NCI-H82 (cell line): ENCODE measurements around the gene ZNF609.

Experiments used
- DNase-seq: peaks from one replicate; lab custom pipeline; 2025; lab: John Stamatoyannopoulos, UW

ZNF609 gene

DNA sequence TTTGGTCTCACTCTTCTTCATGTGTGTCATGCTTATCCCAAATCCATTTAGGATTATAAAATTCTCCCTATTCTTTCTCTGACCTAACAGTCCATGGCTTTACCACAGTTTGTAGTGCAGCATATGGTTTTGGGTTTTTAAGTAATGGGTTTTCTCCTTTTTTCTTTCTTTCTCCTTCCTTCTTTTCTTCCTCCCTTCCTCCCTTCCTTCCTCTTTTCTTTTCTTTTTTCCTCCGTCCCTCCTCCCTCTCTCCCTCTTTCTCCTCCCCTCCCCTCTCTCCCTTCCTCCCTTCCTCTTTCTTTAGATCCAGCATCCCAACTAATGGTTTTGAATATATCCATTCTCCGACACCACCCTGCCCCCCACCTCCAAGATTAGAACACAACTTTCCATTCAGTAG, 196.1 kb downstream of the ZNF609 start:
- DNase-seq = no peak

DNA sequence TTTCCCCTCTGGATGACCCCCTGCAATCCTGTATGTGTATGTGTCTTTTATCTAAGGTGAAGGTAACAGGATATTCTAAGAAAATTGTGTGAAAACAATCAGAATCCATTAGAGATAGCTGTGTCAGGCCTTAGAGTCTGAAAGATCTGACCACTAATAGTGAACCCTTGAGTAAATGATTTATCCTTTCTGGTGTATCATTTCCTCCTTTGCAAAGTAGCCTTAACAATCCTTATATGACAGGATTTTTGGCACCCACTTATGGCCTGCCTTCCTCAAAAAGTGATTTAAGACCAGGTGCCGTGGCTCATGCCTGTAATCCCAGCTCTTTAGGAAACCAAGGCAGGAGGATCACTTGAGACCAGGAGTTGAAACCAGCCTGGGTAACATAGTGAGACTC, 204.8 kb downstream of the ZNF609 start:
- DNase-seq = no peak

DNA sequence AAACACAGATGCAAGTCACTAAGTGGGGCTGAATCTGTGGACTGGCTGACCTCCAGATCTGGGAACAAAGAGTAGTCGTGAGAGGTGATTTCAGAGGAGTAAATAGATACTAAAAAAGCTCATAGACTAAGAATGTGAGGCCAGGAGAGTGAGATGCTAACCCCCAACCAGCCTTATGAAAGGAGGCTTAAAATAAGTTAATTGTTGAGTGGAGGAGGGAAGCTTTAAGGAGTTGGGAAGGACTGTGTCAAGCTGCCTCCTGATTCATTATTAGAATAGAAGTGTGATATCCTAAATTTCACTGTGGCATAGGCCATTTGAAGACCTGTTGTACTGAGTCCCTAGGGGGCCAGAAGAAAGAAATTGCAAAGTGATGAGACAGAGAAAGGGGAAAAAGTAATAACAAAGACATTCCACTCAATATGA, 207.4 kb downstream of the ZNF609 start:
- no peak for DNase-seq

DNA sequence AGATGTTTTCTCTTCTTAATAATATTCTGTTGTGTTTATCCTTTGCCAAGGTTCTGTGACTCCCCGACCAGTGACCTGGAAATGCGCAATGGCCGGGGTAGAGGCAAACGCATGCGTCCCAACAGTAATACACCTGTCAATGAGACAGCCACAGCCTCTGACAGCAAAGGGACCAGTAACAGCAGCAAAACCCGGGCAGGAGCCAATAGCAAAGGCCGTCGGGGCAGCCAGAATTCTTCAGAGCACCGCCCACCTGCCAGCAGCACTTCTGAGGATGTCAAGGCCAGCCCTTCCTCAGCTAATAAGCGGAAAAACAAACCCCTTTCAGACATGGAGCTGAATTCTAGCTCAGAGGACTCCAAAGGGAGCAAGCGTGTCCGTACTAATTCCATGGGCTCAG, 213.5 kb downstream of the ZNF609 start:
- no peak for DNase-seq

DNA sequence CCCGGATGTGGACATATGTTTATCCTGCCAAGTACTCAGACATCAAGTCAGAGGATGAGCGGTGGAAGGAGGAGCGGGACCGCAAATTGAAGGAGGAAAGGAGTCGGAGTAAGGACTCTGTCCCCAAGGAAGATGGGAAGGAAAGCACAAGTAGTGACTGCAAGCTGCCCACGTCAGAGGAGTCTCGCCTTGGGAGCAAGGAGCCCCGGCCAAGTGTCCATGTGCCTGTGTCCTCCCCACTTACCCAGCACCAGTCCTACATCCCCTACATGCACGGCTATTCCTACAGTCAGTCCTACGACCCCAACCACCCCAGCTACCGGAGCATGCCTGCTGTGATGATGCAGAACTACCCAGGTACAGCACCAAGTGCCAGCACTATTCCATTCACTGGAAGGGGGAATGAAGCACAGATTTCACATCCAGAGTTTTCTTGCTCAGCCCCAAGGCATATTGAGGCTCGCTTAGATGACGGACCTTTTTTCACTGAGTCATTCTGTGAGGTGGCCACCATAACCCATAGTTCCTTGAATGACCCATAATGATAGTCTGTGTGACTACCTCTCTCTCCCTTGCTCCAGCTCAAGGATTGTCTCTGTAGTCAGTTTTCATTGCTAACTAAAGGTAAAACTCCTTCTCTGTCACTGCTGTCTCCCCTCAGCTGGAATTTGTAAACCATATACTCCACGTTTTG, 217.9 kb downstream of the ZNF609 start:
- no peak for DNase-seq

DNA sequence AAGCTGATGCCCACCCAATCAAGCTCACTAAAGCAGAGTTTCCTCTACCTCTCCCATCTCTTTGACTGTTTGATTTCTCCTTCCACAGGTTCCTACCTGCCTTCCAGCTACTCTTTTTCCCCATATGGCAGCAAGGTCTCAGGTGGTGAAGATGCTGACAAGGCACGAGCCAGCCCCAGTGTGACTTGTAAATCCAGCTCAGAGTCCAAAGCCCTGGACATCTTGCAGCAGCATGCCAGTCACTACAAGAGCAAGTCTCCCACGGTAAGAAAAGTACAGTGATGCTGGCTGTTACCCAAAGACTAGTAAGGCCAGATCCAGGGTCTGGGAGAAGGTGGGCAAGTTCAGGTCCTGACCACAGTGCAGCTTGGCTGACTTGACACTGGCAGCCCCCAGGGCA, 219.7 kb downstream of the ZNF609 start:
- no peak for DNase-seq

DNA sequence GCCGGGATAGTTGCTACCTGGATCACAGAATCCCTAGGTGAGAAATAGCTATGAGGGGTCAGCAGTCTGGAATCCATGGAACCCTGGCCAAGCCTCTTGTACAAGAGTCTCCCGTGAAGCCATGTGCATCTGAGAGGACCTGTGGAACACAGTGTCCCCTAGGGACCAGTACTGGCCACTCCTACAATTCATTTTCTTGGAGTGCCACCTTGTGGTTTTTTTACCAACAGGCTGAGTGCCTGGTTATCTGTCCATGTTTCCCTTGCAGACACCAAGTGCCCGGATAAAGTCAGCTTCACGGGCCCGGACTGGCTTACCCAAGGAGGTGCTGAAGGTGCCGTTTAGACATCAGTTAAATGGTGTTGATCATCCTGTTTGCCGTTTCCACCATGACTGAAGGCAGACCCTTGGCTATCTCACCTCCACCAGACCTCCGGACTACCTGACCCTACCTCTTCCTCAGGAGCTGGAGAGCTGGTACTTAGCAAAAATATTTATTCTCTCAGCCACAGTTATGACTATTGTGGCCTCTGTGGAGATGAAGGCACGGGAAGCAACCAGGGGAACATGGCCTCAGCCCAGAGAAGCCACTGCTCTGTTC, 221.1 kb downstream of the ZNF609 start:
- DNase-seq = peak; percentile 91

DNA sequence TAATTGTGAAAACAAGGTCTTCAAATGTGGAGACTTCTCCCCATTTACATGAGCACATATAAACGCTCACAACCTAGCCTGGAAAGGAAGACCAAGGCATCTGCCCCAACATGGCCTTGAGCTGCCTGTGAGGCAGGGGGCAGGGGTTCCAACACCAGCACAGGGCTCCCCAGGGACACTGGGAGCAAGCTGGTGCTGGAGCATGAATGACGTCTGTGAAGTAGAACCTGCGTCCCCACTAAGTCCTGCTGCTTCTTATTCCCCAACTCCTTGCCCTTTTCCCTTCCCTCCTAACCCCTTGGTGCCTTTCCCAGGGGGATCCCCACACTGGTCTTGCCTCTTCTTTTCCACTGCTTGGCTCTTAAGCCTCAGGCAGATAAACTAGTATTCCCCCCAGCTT, 221.9 kb downstream of the ZNF609 start:
- no peak for DNase-seq

DNA sequence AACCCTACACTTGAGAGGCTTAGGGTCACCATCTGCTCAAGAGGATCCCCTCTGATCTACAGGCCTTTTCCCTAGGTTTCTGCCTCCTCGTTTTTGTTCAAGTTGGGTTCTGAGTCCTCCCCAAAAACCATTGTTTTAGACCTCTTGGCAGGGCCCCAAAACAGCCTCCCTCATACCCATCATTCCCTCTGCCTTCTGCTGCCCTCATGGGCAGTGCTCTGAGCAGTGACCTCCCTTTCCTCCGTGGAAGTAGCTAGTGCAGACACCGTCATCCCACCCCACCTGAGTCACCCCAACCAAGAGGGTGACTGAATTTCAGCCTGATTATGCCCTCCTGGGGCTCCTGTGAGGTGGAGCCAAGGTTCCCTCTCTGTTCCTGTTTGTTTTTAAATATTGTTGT, 223.0 kb downstream of the ZNF609 start:
- no peak for DNase-seq

DNA sequence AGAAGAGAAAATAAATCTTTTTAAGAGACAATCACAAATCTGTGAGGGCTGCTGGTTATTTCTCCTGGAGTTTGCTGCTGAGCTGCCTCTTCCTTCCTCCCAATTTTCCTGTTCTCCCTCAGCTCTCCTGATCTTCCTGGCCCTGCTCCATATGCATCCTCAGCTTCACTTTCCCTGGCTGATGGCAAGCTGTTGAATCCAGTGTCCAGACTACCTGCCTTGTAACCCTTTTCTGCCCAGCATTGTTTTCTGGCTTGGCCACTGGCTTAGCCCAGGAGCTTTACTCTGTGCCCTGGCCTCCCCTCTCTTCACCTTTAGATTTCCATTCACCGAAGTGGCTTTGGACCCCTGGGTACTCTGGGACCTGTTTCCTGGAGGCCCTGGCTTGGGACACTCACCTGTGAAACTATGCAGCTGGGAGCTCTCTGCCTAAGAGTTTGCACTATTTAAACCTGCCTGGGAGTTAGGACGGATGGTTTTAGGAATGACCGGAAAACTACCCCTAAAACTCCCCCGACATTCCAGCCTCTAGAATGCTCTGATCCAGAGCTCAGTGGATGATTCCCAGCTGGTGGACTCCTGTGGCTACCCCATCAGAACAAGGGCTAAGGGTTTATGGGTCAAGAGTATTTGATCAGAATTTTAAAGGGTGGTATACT, 225.0 kb downstream of the ZNF609 start:
- no peak for DNase-seq

DNA sequence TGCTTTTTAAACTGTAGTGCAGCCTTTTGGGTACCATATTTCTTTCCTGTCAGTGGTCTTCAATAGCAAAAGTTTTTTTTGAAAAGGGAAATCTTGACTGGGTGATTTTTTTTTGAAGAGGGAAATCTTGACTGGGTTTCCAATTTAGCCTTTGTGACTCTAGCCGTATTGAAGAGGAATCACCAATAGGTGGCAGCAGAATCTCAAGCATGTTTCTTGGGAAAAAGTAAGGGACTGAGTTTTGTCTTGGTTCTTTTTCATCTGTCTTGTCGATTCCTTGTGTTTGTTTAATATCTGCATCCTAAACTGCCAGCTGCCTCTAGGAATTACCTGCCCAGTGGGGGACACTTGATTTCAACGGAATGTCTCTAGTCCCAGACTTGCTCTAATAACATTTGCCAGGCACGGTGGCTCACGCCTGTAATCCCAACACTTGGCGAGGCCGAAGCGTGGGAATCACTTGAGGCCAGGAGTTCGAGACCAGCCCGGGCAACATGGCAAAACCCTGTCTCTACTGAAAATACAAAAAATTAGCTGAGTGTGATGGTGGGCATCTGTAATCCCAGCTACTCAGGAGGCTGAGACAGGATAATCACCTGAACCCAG, 225.9 kb downstream of the ZNF609 start:
- peak; percentile 83 for DNase-seq

DNA sequence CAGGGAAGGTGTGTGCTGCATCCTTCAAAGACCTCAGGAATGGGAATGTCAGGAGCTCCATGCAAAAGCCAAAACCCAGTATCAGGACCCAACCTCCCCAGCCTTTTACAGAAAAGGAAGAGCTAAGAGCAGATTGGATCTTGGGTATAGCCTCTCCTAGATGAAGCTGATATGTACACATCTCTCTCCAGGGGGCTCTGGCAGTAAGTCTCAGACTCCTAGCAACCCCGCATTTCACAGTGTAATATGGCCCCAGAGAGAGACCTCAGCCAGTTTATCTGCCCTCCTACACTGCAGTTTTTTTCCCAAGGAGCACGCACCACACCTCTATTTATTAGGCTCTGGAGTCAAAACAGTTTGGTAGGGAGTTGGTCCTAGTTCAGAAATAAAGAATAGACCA, 226.8 kb downstream of the ZNF609 start:
- DNase-seq = no peak

DNA sequence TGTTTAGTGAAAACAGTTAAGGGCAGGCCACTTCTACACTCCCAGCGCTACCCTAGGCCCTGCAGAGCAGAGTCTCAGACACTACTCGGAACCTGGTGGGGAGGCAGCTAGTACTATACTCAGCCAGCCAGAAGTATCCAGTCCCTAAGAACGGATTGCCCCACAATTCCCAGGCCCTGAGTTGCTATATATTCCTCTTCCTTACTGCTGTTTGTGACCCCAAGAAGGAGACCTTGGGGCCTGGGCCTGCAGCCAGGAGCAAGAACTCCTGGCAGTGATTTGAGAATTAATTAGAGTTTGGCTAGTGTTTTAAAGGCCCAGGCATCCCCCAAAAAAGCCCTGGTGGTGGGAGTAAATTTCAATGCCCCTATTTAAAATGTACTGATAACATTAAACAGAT, 227.3 kb downstream of the ZNF609 start:
- peak; percentile 83 for DNase-seq

DNA sequence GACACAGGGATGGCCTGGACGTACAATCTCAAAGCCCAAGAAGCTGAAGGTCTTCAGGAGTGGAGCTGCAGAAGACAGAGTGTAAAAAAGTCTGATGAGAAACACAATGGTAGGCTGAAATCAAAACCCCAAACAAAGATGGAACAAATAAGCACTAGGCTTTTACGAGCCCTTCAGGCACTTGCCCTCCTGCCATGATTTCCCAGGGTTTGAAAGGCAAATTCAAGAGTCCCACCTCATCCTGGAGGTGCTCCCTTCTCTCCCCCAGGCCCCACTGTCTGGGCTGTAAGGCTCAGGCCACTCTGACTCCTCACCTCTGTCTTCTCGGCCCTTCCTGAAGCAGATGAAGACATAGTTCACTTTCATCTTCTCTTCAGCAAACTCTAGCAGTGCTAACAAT, 228.4 kb downstream of the ZNF609 start:
- DNase-seq = no peak

DNA sequence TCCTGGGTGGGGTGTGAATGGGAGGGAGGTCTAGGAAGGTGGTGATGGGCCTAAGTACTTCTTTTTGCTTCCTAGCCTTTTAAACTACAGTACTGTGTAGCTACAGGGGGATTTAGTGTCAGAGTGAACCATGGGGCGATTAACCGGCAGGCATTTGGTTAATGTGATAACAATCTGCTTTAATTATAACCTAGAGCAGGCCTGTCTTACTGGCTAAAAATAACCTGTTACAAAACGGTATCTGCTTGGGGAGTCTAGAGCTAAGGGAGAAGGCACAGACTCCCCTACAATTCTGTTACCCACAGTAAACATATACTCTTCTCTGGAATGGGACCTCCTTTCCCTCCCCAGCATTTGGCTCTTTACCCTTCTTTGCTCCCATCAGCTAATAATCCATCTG, 229.6 kb downstream of the ZNF609 start:
- DNase-seq = peak; percentile 84

DNA sequence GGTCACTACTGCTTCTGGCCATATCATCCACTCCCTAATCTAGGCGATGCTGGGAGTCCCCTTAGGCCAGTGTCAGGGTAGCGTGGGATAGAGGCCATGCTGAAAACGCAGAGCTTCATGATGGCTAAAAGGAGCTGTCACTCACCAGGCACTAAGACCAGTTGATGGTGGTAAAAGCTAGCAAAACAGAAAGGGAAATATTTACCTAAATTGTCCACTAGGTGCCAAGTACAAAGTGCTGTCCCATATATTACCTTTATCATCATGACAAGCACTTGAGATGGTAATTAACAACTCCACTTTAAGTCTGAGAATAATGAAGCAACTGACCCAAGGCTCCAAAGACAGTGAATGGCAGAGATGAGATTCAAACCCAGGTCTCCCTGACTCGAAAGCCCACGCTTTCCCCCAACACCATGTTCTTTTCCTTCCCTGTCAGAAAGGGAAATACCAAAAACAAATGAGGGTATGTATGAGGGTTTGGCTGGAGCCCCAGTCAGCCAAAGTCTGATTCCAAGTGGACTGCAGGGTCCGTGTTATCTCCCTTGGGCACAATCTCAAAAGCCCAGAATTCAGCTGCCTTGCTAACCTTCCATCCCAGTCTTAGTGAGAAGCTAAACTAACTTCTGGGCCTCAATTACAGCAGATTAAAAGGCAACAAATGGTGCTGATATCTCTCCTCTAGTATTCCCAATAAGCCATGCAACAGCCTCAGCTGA, 230.4 kb downstream of the ZNF609 start:
- DNase-seq = peak; percentile 23

DNA sequence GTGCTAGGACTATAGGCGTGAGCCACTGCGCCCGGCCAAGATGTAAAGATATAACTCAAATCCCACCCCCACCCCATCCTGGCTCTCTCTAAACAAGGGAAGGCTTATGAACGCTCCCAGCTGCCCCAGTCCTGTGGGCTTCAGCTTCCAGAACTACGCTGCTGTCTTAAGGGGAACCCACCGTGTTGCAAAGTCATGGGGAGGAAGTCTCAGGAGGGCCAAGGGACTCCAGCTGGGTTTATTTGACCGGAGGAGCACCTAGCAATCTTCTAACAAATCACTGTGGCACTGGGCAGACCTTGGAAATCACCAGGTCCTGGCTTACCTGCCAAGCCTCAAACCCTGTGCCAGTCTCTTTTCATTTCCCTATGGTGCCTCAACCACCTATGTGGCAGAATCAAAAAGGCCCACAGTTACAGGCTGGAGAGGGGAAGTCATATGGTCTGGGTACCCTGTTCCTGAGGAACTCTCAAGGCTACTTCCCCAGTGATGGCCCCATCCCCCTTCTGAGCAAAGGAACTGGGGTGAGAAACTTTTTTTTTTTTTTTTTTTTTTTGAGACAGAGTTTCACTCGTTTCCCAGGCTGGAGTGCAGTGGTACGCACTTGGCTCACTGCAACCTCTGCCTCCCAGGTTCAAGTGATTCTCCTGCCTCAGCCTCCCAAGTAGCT, 231.7 kb downstream of the ZNF609 start:
- DNase-seq = no peak

DNA sequence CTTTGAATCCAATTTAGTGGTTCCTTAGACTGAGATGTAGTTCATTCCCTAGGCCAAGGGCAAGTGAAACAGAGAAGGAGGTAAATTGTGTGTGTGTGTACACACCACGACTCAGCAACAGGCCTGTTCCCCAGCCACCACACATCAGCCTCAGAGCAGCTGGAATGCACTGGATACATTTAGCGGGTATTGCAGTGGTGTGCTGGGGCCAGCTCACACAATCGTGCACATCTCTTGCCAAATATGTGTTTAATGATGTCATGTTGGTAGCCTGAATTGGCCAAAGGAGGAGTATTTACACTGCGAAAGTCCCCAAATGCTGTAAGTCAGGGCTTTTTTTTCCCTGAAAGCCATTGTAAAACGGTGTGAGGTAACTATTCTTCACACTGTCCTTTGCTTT, 232.8 kb downstream of the ZNF609 start:
- no peak for DNase-seq

DNA sequence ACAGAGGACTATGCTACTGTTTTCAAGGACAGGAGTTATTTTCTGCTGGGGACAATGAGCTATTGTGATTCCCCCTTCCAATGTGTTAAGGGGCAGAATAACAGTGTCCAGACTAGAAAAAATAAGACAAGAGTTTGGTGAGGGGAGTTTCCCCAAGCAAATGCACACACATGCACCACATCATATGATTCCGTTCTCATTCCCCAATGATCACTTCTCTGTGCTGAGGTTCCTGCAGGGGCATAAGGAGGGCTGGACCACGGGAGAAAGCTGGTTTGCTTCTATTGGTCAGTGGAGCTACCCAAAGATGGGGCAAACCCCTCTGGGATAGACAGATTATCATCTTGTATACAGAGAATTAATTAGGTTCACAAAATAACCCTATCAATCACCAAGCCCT, 234.4 kb downstream of the ZNF609 start:
- DNase-seq = peak; percentile 43

DNA sequence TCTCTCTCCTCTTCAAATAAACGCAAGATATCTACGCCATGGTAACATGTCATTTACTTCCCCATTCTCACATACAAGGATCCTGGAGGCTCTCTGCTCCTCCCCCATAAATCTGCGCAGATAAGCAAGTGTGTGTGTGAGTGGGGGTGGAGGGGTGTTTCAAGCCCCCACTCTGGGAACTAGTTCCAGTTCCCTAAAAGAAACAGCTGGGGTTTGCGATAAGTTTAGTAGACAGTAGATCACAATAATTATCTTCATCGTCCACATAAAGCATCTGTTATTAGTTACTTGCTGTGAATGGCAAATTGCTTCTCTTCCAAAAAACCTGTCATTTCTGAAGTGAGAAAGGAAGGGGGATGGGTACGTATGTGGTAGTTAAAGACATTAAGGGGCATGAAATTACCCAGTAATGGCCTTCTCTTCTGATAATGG, 235.2 kb downstream of the ZNF609 start:
- peak; percentile 62 for DNase-seq

DNA sequence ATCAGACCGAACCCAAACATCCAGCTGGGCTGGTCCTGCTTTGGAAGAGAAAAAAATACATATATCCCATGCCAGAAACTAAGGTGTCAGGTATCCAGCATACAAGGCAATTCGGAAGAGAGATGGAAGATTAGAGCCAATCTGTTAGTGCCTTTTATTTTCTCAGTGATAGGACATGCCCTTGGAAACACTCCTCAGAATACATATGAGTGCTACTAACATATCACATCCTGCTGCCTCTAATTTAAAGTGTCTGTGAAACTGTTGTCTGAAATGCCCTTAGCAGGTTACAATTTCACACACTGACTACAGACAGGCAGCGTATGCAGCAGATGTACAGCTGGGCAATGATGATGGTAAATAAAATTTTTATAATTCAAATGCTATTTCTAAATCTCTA, 236.1 kb downstream of the ZNF609 start:
- DNase-seq = no peak

DNA sequence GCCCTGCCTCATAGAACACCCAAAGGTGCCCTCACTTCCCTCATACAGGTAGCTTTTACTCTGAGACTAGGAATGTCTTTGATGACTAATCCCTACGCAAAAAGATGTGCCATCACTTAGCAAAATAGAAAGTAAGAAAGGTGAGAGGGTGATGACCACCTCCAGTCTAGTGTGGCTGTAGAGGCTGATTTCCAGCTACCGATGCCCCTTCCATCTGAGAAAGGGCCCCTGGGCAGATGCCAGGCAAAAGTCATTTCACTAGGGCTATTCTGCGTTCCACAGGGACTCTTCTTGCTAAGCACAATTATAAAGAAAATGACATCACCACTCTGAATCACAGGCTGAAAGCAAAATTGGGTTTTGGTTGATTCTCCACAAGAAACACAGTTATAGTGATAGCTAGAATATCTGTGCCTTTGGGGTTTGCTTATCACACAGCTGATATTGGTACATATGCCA, 237.6 kb downstream of the ZNF609 start:
- DNase-seq = no peak
